K562 treated with DMSO at 1 percent for 24 hours (cell line): ENCODE data around the gene WNT3. TPM values are rescaled to one million over a fixed set of nuclear protein-coding genes. Genes with fewer than 3 reads are reported as not detected.

Experiments
- total RNA-seq: library from RNA; unstranded; fragments of 300-600 nt; gene quantifications from 2 replicates; pipeline ENCODE4 v1.2.3, GENCODE V29; 2022; ENCODE audit warnings: low read depth; ENCODE audit not compliant: insufficient read depth

The WNT3 gene
- total RNA-seq, result 1.6 and 2.1 TPM in 2 replicates

GRCh38 chr17:46818316-46818928, at the start of gene WNT3:
Gene WNT3 (minus strand): TSS chr17:46818692. CDS start chr17:46818597, 95 bp downstream.

DNA sequence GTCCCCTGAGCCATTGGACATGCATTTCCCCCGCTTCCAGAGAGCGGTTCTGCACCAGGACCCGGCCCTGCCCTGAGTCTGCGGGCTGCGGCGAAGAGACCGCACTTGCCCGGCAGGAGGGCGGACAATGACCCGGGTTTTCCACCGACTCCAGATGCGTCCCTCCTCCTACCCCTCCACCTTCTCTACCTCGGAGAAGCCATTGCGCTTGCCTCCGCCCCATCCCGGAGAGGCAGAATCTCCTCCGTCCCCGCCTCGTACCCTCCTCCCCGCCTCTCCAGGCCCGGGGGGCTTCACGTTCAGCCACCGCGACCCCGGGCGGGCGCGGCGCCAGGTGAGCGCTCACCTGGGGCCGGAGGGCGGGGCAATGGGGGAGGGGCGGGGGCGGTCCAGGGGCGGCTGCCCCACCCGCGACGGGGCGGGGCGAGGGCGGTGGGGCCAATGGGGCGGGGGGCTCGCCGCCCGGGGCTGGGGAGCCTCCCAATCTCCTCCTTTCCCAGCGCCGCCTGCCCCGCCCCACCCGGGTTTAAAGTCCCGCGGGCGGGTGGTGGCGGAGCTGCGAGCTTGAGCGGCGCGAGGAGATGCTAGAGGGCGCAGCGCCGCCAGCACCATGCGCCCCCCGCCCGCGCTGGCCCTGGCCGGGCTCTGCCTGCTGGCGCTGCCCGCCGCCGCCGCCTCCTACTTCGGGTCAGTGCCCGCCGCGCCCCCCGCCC, 32.7 kb upstream of the WNT3 start, which contains the start of gene WNT9B:
Gene WNT9B, plus strand, starts transcription at position 555 of the 713 bp plus-strand sequence. Its CDS starts 56 bp downstream, at position 611.

Other genes with a start within 250 kb of the WNT3 start
- 6.0 and 7.1 TPM in 2 replicates for gene ARL17A, start 239.0 kb downstream of the WNT3 start, total RNA-seq
- gene NSF, start 228.0 kb downstream of the WNT3 start, total RNA-seq, result 31.5 and 35.6 TPM in 2 replicates
- gene WNT9B, start 32.9 kb upstream of the WNT3 start, total RNA-seq, result not detected in 2 replicates
- 27.9 and 28.0 TPM in 2 replicates for gene GOSR2, start 104.5 kb upstream of the WNT3 start, total RNA-seq
- gene RPRML, start 160.6 kb upstream of the WNT3 start, total RNA-seq, result not detected in 2 replicates